GM21423 (cell line): ENCODE data around the gene ZNF419.
A peak's percentile ranks its signal among the peaks of the same experiment; 100 is the strongest.
"Not testable (repeated sequence)": the region's sequence is repeated elsewhere in the genome, so short reads cannot be mapped to it uniquely, and the experiment has no call there.

Experiments used
- ATAC-seq: cut with Tn5 transposase; IDR thresholded peaks from one replicate; pipeline ENCODE4 v1.9.1; 2021; ENCODE audit warnings: mild to moderate bottlenecking, moderate library complexity; ENCODE audit not compliant: unreplicated experiment

The ZNF419 gene

DNA sequence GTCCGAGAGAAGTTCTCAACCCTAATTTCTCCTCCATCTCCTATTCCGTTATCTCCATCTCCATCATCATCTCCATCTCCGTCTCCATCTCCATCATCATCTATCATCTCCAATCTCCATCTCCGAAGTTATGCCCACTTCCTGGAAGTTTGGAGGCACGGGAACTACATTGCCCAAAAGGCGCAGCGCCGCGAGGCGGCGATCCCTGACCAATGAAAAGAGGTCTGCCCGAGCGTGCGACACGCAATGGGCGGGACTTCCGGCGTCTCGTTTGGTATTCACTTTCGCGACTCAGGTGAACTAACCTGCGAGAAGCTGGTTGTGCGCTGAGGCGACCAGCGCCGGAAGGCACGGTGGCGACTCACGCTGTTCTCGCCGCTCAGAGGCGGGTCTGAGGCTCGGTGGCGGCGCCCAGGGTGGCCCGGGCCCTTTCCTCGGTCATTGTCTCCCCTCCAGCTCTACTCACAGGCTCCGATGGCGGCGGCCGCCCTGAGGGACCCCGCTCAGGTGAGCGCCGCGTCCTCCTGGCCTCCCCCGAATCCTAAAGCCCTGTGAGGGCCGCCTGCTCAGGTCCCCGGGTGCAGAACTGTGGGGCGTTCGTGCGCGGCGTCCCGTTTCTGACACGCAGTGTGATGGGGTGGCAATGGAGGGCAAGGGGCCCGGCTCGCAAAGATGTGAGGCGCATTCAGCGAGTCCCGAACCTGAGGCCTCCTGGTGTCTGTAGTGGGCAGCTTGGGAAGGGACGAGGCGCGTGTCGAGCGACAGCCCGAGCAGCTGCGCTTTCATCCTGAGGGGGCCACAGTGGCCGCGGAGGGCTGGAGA, at the start of gene ZNF419:
ZNF419 (plus strand) TSS at position 274 of the 822 bp plus-strand sequence; CDS start at position 475, 201 bp downstream.
- ATAC-seq: peak; percentile 97

DNA sequence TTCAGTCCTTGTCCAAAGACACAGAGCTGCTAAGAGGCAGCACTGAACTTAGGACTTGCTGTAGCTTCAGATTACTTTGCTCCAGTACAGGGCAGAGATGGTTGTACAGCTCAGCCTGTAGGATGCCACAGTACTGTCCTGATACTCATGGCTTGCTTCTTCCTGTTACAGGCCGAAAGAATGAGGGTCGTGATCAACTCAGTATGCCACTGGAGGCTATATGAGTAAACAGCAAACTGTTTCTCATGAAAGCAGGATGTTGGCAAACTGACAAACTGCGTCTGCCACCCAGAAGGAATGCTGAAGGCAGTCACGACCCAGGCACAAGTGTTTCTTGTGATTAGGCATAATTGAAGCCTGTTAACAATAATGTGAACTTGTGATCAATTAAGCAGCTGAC, 49.6 kb upstream of the ZNF419 start:
- ATAC-seq: no peak

DNA sequence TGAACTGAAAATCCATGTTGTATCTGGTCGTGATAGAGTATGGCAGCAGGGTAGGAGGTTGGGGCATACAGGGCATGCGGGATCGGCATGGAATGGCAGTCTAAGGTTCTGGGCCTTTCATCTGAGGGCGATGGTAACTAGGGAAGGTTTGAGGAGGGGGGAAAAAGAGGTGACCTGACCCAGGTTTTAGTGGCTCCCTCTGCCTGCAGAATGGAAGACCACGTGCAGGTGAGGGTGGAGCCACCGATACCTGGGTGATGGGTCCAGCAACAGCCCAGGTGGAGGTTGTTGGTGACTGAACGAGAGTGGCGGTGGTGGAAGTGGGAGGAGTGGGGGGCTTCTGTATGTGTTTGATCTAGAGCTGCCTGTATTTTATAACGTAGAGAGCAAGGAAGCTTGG, 48.6 kb upstream of the ZNF419 start:
- ATAC-seq: no peak

DNA sequence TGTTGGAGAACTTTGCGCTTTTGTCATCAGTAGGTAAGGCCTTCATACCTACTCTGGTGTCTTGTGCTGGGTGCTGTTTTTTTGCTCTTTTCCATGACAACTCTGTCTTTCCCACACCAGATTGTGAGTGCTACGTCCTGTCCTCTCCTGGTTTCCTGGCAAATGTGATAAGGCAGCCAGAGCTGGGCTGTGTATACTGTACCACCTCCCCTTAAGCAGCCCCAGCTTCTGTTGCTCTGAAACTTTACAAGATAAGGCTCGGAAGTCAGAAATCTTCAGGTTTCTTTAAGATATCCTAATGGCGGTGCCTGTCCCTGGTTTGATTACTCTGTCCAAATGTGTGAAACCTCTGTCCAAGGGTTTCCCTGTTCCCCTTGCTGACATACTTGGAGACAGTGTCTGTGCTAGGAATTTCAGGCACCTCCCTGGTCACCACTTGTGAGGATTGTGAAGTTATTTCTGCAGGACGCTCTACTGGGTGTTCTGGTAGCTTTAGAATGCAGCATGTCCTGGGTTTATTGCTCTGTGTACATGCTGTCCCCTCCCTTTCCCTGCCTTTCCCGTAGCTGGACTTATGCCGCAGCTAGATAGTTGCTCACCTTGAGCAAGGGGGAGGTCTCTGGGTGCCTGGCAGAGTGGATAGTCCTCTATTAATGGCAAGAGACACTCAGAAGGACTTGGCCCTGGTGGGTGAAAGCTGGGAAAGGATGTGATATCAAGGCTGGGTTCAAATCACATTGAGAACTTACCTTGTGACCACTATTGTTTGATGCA, 45.4 kb upstream of the ZNF419 start:
- no peak for ATAC-seq

DNA sequence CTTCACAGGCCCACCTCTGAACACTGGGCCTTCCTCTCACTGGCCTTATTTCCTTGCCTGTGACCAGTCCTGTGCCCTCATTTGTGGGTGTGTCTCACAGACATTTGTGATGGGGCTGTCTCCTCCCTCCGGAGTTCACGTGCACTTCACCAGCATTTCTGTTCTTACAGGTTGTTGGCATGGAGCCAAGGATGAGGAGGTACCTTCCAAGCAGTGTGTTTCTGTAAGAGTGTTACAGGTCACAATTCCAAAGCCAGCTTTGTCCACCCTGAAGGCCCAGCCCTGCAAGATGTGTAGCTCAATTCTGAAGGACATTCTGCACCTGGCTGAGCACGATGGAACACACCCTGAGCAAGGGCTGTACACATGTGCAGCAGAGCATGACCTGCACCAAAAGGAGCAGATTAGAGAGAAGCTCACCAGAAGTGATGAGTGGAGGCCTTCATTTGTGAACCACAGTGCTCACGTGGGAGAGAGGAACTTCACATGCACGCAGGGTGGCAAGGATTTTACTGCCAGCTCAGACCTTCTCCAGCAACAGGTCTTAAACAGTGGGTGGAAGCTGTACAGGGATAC, 44.3 kb upstream of the ZNF419 start:
- no peak for ATAC-seq

DNA sequence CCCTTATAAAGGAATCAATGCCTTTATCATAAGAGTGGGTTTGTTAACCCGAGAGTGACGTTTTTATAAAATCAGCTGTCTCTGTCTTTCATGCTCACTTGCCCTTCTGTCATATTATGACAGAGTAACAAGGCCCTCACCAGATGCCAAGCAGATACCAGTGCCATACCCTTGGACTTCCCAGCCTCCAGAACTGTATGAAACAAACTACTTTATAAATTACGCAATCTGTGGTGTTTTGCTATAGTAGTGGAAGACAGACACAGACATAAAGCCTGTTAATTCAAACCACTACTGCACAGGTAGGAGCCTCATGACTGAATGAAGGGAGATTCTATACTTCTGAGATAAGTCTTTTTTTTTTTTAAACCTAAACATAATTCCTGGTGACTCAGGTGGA, 35.2 kb upstream of the ZNF419 start:
- ATAC-seq: no peak

DNA sequence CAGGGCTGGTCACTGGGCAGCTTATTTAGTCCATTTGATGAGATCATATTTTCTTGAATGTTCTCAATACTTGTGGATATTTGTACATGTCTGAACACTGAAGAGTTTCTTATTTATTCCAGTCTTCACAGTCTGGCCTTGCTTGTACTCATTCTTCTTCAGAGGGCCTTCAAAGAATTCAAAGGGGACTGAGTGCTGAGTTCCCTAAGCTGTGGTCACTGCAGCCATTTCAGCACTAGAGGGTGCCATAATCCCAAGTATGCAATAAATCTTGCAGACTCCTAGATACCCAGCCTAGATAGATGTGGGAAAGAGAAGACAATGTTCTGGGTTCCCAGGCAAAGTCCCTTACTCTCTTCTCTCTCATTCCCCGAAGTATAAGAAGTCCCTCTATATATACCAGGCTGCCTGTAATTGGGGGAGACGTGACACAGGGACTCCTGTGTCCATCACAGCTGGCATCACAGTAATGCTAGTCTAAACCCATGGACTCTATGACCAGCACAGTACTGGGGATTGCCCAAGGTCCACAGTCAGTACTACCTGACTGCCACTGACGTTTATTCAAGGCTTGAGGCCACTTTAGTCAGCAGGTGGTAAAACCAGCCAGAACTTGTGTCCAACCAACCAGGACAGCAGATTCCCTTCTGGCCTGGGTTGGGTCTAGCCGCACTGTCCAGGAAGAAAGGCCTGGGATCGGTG, 21.7 kb upstream of the ZNF419 start:
- no peak for ATAC-seq

DNA sequence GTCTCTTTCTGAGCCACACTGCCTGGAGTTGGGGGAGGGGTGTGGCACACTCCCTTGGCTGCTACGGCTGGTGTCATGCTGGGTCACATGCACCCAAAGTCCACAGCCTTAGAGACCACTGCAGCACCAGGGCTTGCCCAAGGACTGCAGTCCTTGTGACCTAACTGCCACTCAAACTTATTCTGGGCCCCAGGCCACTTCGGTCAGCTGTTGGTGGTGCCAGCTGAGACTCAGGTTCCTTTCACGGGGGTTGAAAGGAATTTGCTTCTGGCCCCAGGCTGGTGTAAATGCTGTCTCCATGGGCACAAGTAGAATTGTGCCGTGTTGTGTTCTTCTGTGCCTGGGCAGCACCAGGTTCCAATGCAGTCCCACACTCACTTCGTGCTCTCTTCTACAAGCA, 21.1 kb upstream of the ZNF419 start:
- no peak for ATAC-seq

DNA sequence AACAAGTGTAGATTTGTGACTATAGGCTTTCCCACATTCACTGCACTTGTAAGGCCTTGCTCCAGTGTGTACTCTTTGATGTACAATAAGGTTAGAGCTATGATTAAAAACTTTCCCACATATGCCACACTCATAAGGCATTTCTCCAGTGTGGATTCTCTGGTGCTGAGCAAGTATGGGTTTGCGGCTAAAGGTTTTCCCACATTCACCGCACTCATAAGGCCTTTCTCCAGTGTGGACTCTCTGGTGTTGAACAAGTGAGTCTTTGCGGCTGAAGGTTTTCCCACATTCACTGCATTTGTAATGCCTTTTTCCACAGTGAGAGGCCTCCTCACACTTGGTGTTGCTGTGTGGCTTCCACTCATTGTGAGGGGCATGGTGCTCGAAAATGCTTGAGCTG, 13.9 kb upstream of the ZNF419 start:
- ATAC-seq: no peak

DNA sequence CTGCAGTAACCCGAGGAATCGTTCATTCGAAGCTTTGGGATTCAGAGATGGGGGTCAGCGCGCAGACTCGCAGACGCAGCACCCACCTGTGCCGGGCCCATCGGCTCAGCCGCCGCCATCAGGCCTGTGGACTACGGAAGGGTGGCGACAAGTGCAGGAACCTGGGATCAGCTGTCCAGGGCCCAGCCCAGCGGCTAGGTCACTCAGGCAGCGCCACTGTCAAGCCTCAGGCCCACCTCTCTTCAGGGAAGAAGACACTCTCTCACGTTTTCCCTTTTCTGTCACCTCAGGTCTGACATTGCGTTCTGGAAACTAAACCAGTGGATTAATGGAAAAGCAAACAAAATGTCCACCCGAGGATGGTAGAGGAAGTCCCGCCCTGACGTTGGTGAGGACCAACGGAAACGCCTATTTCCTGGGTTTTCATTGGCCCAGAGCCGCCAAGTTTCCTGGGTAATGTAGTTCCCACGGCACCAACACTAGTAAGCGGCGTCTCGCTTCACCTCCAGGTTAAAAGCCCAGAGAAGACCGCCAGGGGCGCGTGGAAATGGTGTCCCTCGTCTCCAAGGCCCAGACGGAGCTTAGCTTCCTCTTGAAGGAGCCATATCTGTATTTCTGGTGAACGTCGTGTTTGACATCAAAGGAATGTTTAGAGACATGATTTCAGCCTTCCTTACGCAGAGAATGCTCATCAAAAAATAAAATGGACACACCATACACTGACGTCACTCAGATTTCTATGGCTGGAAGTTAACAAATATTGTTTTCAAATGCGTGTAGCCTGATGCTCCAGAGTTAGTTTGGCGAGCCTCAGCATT, 10.2 kb upstream of the ZNF419 start, which contains the start of gene ZNF772:
ZNF772 (minus strand) TSS at position 376 of the 818 bp plus-strand sequence; CDS start at position 119, 257 bp downstream.
- ATAC-seq: peak; percentile 96

DNA sequence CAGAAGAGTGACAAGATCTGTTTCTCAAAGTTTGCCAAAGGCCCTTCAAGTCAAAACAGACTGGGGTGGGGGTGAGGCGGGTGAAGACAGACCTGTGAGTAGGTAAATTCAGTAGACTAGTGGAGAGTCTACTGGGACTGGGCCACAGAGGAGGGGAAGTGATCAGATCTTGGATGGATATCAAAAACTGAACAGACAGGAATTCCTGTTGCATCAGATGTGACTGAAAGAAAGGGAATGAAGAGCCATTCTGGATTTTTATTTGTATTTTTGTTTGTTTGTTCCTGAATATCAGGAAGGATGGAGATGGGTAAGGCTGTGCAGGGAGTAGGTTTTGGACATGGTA, 722 bp downstream of the ZNF419 start:
- ATAC-seq: not testable (repeated sequence)

DNA sequence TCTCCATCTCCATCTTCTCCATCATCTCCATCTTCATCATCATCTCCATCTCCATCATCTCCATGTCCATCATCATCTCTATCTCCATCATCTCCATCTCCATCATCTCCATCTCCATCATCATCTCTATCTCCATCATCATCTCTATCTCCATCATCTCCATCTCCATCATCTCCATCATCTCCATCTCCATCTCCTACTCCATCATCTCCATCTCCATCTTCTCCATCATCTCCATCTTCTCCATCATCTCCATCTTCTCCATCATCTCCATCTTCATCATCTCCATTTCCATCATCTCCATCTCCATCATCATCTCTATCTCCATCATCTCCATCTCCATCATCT, 11.8 kb downstream of the ZNF419 start:
- not testable (repeated sequence) for ATAC-seq

DNA sequence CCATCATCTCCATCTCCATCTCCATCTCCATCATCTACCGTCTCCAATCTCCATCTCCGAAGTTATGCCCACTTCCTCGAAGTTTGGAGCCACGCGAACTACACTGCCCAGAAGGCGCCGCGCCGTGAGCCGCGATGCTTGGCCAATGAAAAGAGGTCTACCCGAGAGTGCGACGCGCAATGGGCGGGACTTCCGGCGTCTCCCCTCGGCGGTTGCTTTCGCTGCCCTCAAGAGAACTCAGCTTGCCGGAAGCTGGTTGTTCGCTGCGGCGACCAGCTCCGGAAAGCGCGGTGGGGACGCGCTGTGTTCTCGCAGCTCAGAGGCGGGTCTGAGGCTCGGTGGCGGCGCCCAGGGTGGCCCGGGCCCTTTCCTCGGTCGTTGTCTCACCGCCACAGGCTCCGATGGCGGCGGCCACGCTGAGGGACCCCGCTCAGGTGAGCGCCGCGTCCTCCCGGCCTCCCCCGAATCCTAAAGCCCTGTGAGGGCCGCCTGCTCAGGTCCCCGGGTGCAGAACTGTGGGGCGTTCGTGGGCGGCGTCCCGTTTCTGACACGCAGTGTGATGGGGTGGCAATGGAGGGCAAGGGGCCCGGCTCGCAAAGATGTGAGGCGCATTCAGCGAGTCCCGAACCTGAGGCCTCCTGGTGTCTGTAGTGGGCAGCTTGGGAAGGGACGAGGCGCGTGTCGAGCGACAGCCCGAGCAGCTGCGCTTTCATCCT, 12.3 kb downstream of the ZNF419 start, which contains the start of gene ZNF773:
ZNF773 (plus strand) TSS at position 259 of the 716 bp plus-strand sequence; CDS start at position 402, 143 bp downstream.
- ATAC-seq: peak; percentile 98

DNA sequence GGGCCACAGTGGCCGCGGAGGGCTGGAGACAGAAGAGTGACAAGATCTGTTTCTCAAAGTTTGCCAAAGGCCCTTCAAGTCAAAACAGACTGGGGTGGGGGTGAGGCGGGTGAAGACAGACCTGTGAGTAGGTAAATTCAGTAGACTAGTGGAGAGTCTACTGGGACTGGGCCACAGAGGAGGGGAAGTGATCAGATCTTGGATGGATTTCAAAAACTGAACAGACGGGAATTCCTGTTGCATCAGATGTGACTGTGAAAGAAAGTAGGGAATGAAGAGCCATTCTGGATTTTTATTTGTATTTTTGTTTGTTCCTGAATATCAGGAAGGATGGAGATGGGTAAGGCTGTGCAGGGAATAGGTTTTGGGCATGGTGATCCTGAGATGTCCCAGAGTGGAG, 12.8 kb downstream of the ZNF419 start:
- not testable (repeated sequence) for ATAC-seq

DNA sequence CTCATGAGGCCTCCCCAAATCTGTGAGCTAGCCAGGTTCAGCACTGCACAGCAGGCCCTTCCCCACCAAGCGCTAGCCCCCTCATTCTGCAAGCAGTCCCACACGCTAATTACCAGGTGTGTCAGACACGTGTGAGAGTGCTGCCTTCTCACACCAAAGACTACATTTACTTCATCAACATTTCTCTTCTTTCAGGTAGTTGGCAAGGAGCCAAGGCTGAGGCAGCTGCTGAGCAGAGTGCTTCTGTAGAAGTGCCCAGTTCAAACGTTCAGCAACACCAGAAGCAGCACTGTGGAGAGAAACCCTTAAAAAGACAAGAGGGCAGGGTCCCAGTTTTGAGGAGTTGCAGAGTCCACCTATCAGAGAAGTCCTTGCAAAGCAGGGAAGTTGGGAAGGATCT, 18.6 kb downstream of the ZNF419 start:
- no peak for ATAC-seq

DNA sequence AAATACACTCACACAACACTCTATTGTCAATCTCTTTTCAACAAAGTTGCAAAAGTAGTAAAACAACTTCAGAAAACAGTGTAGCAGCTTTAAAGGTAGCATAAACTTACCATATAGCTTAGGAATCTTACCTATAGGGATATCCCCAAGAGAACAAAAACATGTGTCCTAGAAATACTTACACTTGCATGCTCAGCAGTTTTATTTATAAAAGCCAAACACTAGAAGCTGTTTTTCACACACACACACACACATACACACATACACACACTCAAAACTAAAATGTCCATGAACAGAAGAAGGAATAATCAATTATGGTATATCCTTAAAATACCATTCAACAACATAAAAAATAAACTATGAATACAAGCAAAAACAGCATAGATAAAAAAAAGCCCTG, 23.9 kb downstream of the ZNF419 start:
- no peak for ATAC-seq

DNA sequence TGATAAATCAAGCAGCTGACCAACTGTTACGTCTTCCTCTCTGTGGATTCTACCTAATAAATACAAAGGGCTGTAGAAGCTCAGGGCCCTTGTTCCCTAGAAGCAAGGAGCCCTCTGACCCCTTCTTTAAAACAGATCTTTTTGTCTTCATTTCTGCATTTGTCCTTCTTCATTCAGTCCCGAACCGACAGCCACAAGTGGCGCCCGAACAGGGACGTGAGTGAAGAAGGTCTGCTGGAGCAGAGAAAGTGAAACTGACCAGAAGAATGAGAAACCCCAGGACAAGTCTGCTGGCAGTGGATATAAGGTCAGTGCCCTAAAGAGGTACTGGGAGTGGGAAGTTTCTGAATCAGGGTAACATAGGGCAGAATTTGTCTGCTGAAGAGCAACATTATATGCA, 25.3 kb downstream of the ZNF419 start:
- no peak for ATAC-seq

DNA sequence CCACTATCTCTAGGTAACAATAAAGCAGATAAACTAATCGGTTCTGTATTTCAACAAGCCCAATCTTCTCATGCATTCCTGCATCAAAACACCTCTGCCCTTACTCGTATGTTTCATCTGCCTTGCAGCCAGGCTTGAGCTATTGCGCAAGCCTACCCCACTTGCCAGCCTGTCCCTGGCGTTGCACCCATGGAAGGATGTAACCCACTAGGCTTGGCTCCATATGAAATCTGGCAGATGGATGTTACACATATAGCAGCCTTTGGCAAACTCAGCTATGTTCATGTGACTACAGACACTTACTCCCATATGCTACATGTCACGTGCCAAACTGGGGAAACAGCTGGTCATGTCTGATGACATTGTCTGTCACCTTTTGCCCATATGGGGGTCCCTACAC, 27.7 kb downstream of the ZNF419 start:
- ATAC-seq: no peak

DNA sequence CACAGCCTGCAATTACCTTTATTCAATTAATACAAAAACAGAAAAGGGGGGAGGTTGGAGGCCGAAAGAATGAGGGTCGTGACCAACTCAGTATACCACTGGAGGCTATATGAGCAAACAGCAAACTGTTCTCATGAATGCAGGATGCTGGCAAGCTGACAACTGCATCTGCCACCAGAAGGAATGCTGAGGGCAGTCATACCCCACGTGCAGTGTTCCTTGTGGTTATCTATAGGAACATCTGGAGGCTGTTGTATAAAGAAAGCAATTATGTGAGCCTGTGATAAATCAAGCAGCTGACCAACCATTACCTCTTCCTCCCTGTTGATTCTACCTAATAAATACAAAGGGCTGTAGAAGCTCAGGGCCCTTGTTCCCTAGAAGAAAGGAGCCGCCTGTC, 30.5 kb downstream of the ZNF419 start:
- ATAC-seq: not testable (repeated sequence)
